ENCODE results near the gene ZSCAN5B. TPM values are rescaled to one million over a fixed set of nuclear protein-coding genes. Genes with fewer than 3 reads are reported as not detected.

ZSCAN5B gene
- polyA plus RNA-seq, 1 of the 3 experiments (the other 2 are of a cell fraction), result not detected

- H3K27me3 ChIP-seq (ENCODE audit: insufficient read depth), result no peaks in the 10 kb centered on the region
- no peak overlapping the region for H2AFZ ChIP-seq (ENCODE audit: low read depth)
- POLR2A ChIA-PET, result no interaction called here
- H3K4me1 ChIP-seq (ENCODE audit: control insufficient read depth in 1 of 2, insufficient read depth in 2 of 2, low read depth in 1 of 2, low read length in 1 of 2), result no peaks in the 10 kb centered on the region
- no peak overlapping the region for H3K4me3 ChIP-seq (ENCODE audit: low read depth in 2 of 2, low read length in 1 of 2)
- H3K27ac ChIP-seq (ENCODE audit: low read depth in 2 of 2, low read length in 1 of 2), result no peak overlapping the region
- no peak for TF ChIP-seq POLR2AphosphoS5 (IDR thresholded peaks at IDR 0.05; ENCODE audit: low read depth, low read length)
- no peak for TF ChIP-seq TAF1 (IDR thresholded peaks at IDR 0.05; ENCODE audit: borderline replicate concordance, low read depth, low read length)
- TF ChIP-seq MXI1 (IDR thresholded peaks at IDR 0.05; ENCODE audit: low read depth, low read length), result no peak
- no peak for TF ChIP-seq IRF3 (IDR thresholded peaks at IDR 0.05; ENCODE audit: low read depth, low read length)
- no peak for TF ChIP-seq ELF1 (IDR thresholded peaks at IDR 0.05)
- TF ChIP-seq GATA2 (CRISPR knock-in tag; IDR thresholded peaks at IDR 0.05), result no peak
- H3K9me3 ChIP-seq, result no peaks in the 10 kb centered on the region
- H3K36me3 ChIP-seq (replicated peaks in 1 of 2; ENCODE audit: control insufficient read depth in 1 of 2, insufficient read depth in 2 of 2, low read length in 1 of 2), result no peaks in the 10 kb centered on the region
- no peaks in the 10 kb centered on the region for H3F3A ChIP-seq (replicated peaks; ENCODE audit: insufficient read depth)
- H3K9ac ChIP-seq, result no peak overlapping the region
- no peak for DNase-seq
- WGBS (ENCODE audit: low lambda C conversion rate), result 66% methylated on average over 7 of the region's 9 CpGs
- CTCF ChIA-PET, result interaction anchor here (1.1 kb wide), 1 partner anchor 30 kb away, joined by 3 read pairs; no protein-coding TSS in a partner anchor
- no peak overlapping the region for H3K4me2 ChIP-seq
- no peaks in the 10 kb centered on the region for H4K20me1 ChIP-seq (ENCODE audit: insufficient read depth)
- no peaks in the 10 kb centered on the region for H3K79me2 ChIP-seq (ENCODE audit: insufficient read depth)
- H3K9me2 ChIP-seq, result no peaks in the 10 kb centered on the region
Observed at GRCh38 chr19:56223481-56223880, 25.9 kb upstream of the ZSCAN5B start.

GRCh38 chr19:56222901-56223300, 25.3 kb upstream of the ZSCAN5B start:
- no peak for DNase-seq
- ChIA-PET POLR2A (no interaction called here), CTCF (interaction anchor here (0.7 to 1.1 kb wide), 3 partner anchors 29 to 157 kb away, joined by 3 to 4 read pairs (median 3); no protein-coding TSS in a partner anchor)
- Histone ChIP-seq H3K4me1 (ENCODE audit: control insufficient read depth in 1 of 2, insufficient read depth in 2 of 2, low read depth in 1 of 2, low read length in 1 of 2) (no peaks in the 10 kb centered on the region), H3K4me3 (ENCODE audit: low read depth in 2 of 2, low read length in 1 of 2) (no peak overlapping the region), H4K20me1 (ENCODE audit: insufficient read depth) (no peaks in the 10 kb centered on the region), H3K27me3 (ENCODE audit: insufficient read depth) (no peaks in the 10 kb centered on the region), H3F3A (replicated peaks; ENCODE audit: insufficient read depth) (no peaks in the 10 kb centered on the region), H3K79me2 (ENCODE audit: insufficient read depth) (no peaks in the 10 kb centered on the region), H3K9me2 (no peaks in the 10 kb centered on the region), H2AFZ (ENCODE audit: low read depth) (no peak overlapping the region), H3K9ac (no peak overlapping the region), H3K9me3 (no peaks in the 10 kb centered on the region), H3K27ac (ENCODE audit: low read depth in 2 of 2, low read length in 1 of 2) (no peak overlapping the region), H3K4me2 (no peak overlapping the region), H3K36me3 (replicated peaks in 1 of 2; ENCODE audit: control insufficient read depth in 1 of 2, insufficient read depth in 2 of 2, low read length in 1 of 2) (no peaks in the 10 kb centered on the region)
- 97% methylated on average over 3 of the region's 6 CpGs for WGBS (ENCODE audit: low lambda C conversion rate)
- TF ChIP-seq SMC3 (IDR thresholded peaks at IDR 0.05; ENCODE audit: low read depth, low read length) (no peak), MXI1 (IDR thresholded peaks at IDR 0.05; ENCODE audit: low read depth, low read length) (no peak), RAD21 (IDR thresholded peaks at IDR 0.05; ENCODE audit: low read length) (no peak), NFIC (IDR thresholded peaks at IDR 0.05; ENCODE audit: borderline replicate concordance) (no peak), SIN3A (IDR thresholded peaks at IDR 0.05; ENCODE audit: borderline replicate concordance, low read depth, low read length) (no peak), EP300 (IDR thresholded peaks at IDR 0.05; ENCODE audit: borderline replicate concordance in 1 of 2, low read depth in 1 of 2, low read length in 1 of 2) (no peak)

GRCh38 chr19:56221851-56222250, 24.3 kb upstream of the ZSCAN5B start:
- Histone ChIP-seq H4K20me1 (ENCODE audit: insufficient read depth) (no peaks in the 10 kb centered on the region), H2AFZ (ENCODE audit: low read depth) (no peak overlapping the region), H3K4me3 (ENCODE audit: low read depth in 2 of 2, low read length in 1 of 2) (no peak overlapping the region), H3K9me3 (no peaks in the 10 kb centered on the region), H3K9me2 (no peaks in the 10 kb centered on the region), H3K4me2 (no peak overlapping the region), H3K36me3 (replicated peaks in 1 of 2; ENCODE audit: control insufficient read depth in 1 of 2, insufficient read depth in 2 of 2, low read length in 1 of 2) (no peaks in the 10 kb centered on the region), H3K27me3 (ENCODE audit: insufficient read depth) (no peaks in the 10 kb centered on the region), H3K79me2 (ENCODE audit: insufficient read depth) (no peaks in the 10 kb centered on the region), H3K9ac (no peak overlapping the region), H3K4me1 (ENCODE audit: control insufficient read depth in 1 of 2, insufficient read depth in 2 of 2, low read depth in 1 of 2, low read length in 1 of 2) (no peaks in the 10 kb centered on the region), H3F3A (replicated peaks; ENCODE audit: insufficient read depth) (no peaks in the 10 kb centered on the region), H3K27ac (ENCODE audit: low read depth in 2 of 2, low read length in 1 of 2) (no peak overlapping the region)
- WGBS (ENCODE audit: low lambda C conversion rate), result 81% methylated on average over 14 of the region's 14 CpGs
- no peak for DNase-seq
- ChIA-PET CTCF (interaction anchor here (0.7 to 1.2 kb wide), 4 partner anchors 11 to 156 kb away, joined by 3 to 4 read pairs (median 4); no protein-coding TSS in a partner anchor), POLR2A (no interaction called here)
- no peak for TF ChIP-seq FOXM1 (IDR thresholded peaks at IDR 0.05; ENCODE audit: low read depth)
- no peak for TF ChIP-seq TEAD4 (IDR thresholded peaks at IDR 0.05; ENCODE audit: borderline replicate concordance, insufficient read depth)
- TF ChIP-seq PBX3 (IDR thresholded peaks at IDR 0.05), result no peak
- TF ChIP-seq RXRA (IDR thresholded peaks at IDR 0.05; ENCODE audit: borderline replicate concordance, low read depth), result no peak
- no peak for TF ChIP-seq GABPA (IDR thresholded peaks at IDR 0.05; ENCODE audit: low read depth)
- TF ChIP-seq SIN3A (IDR thresholded peaks at IDR 0.05; ENCODE audit: borderline replicate concordance, low read depth, low read length), result no peak
- TF ChIP-seq CHD2 (IDR thresholded peaks at IDR 0.05; ENCODE audit: low read length, partially characterized antibody), result no peak
- TF ChIP-seq ZBTB33 (IDR thresholded peaks at IDR 0.05; ENCODE audit: borderline replicate concordance, low read depth), result no peak
- TF ChIP-seq USF2 (IDR thresholded peaks at IDR 0.05; ENCODE audit: borderline replicate concordance, low read depth, low read length), result no peak
